ENCODE measurements around the gene CRIP1.

Gene CRIP1

GRCh38 chr14:105530285-105531087, 43.8 kb downstream of the CRIP1 start:
- no peak overlapping the region for H2AFZ ChIP-seq (ENCODE audit: low read depth, low read length)
- no peak overlapping the region for H3K4me2 ChIP-seq (ENCODE audit: low read length)
- no peak overlapping the region for H3K9ac ChIP-seq (ENCODE audit: low read length)
- no peak overlapping the region for H3K4me3 ChIP-seq (ENCODE audit: low read length)
- no peaks in the 10 kb centered on the region for H3K79me2 ChIP-seq (ENCODE audit: low read length)
- H3K4me1 ChIP-seq (ENCODE audit: low read length), result no peaks in the 10 kb centered on the region
- H3K27me3 ChIP-seq (ENCODE audit: low read depth, low read length), result peaks cover 13% of the 10 kb centered on the region; the same call in 1 of the 2 replicates
- no peaks in the 10 kb centered on the region for H4K20me1 ChIP-seq (ENCODE audit: insufficient read depth, low read length)
- no peaks in the 10 kb centered on the region for H3K36me3 ChIP-seq (replicated peaks; ENCODE audit: low read depth, low read length)
- H3K9me3 ChIP-seq (ENCODE audit: insufficient read depth, low read length), result no peaks in the 10 kb centered on the region
- no peak overlapping the region for H3K27ac ChIP-seq (ENCODE audit: low read length)
- no peak for TF ChIP-seq CTCF (IDR thresholded peaks at IDR 0.05; ENCODE audit: low read depth, low read length)
- no peak for TF ChIP-seq EZH2phosphoT487 (IDR thresholded peaks at IDR 0.05; ENCODE audit: low read depth)

DNA sequence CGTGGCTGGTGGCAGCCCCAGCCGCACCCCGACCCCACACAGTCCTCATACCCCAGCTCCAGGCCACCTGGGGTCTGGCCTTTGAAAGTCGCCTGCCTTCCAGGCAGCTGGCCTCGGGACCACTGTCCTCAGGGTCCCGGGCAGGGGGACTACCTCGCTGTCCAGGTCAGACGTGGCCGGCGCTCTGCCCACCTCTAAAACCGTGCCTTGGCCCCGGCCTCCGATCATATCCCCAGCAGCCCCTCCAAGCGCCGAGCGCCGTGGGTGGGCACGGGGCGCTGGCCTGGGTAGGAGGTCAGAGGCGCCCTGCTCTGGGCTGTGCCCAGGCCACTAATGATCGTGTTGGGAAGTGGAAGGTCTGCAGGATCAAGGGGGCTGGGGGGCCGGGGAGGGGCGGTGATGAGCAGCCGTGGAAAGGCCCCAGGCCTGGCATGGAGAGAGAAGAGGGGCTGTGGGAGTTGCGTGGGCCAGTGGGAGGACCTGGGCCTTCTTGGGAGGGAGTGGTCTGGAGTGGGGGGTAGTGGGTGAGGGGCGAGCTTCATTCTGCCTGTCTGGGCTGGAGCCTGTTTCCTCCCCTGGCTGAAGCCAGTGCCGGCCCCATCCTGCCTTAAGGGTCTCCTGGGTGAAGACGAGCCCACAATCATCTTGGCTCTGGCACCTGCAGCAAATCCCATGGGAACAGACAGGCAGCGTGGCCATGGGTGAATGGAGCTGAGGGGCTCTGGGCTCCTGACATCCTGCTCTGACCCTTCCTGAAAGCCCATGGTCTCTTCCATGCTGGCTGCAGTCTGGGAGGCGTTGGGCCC, 44.6 kb downstream of the CRIP1 start:
- Histone ChIP-seq H3K79me2 (ENCODE audit: low read length) (no peaks in the 10 kb centered on the region), H3K27ac (ENCODE audit: low read length) (no peak overlapping the region), H3K4me1 (ENCODE audit: low read length) (no peaks in the 10 kb centered on the region), H2AFZ (ENCODE audit: low read depth, low read length) (no peak overlapping the region), H3K36me3 (replicated peaks; ENCODE audit: low read depth, low read length) (no peaks in the 10 kb centered on the region), H3K27me3 (ENCODE audit: low read depth, low read length) (peaks cover 13% of the 10 kb centered on the region; the same call in 1 of the 2 replicates), H3K9me3 (ENCODE audit: insufficient read depth, low read length) (no peaks in the 10 kb centered on the region), H4K20me1 (ENCODE audit: insufficient read depth, low read length) (no peaks in the 10 kb centered on the region), H3K4me2 (ENCODE audit: low read length) (no peak overlapping the region), H3K4me3 (ENCODE audit: low read length) (no peak overlapping the region), H3K9ac (ENCODE audit: low read length) (no peak overlapping the region)
- TF ChIP-seq CTCF (IDR thresholded peaks at IDR 0.05; ENCODE audit: low read depth, low read length) (no peak), EZH2phosphoT487 (IDR thresholded peaks at IDR 0.05; ENCODE audit: low read depth) (no peak)

GRCh38 chr14:105531894-105532623, 45.4 kb downstream of the CRIP1 start:
- no peaks in the 10 kb centered on the region for H3K4me1 ChIP-seq (ENCODE audit: low read length)

More at GRCh38 chr14:105531894-105532623, 45.4 kb downstream of the CRIP1 start:
- TF ChIP-seq EZH2phosphoT487 (IDR thresholded peaks at IDR 0.05; ENCODE audit: low read depth), result no peak
- no peak for TF ChIP-seq CTCF (IDR thresholded peaks at IDR 0.05; ENCODE audit: low read depth, low read length)
- no peaks in the 10 kb centered on the region for H3K9me3 ChIP-seq (ENCODE audit: insufficient read depth, low read length)
- no peak overlapping the region for H3K4me2 ChIP-seq (ENCODE audit: low read length)
- H3K27me3 ChIP-seq (ENCODE audit: low read depth, low read length), result peaks cover 16% of the 10 kb centered on the region
- H3K27ac ChIP-seq (ENCODE audit: low read length), result no peak overlapping the region
- H3K9ac ChIP-seq (ENCODE audit: low read length), result no peak overlapping the region
- H4K20me1 ChIP-seq (ENCODE audit: insufficient read depth, low read length), result no peaks in the 10 kb centered on the region
- no peaks in the 10 kb centered on the region for H3K36me3 ChIP-seq (replicated peaks; ENCODE audit: low read depth, low read length)
- no peak overlapping the region for H3K4me3 ChIP-seq (ENCODE audit: low read length)
- peak overlapping the region; percentile 73 for H2AFZ ChIP-seq (ENCODE audit: low read depth, low read length)
- no peaks in the 10 kb centered on the region for H3K79me2 ChIP-seq (ENCODE audit: low read length)

Data from OCI-LY3 (cell line).